HG03432 (cell line): Measurements from ENCODE around the gene FGF7.
"Not testable (repeated sequence)": the region's sequence is repeated elsewhere in the genome, so short reads cannot be mapped to it uniquely, and the experiment has no call there.

ENCODE experiments used
- ATAC-seq: cut with Tn5 transposase; IDR thresholded peaks from one replicate; pipeline ENCODE4 v1.9.1; 2021; ENCODE audit warnings: mild to moderate bottlenecking, moderate library complexity; ENCODE audit not compliant: unreplicated experiment

Gene FGF7

GRCh38 chr15:49423021-49423420 lies at the start of gene FGF7:
Gene FGF7, plus strand, starts transcription at chr15:49423242. Its CDS starts 1,056 bp downstream, at chr15:49424298.
- ATAC-seq, result no peak

- ATAC-seq, result no peak
These were observed 43.0 kb upstream of the FGF7 start for GRCh38 chr15:49379996-49380395.

DNA sequence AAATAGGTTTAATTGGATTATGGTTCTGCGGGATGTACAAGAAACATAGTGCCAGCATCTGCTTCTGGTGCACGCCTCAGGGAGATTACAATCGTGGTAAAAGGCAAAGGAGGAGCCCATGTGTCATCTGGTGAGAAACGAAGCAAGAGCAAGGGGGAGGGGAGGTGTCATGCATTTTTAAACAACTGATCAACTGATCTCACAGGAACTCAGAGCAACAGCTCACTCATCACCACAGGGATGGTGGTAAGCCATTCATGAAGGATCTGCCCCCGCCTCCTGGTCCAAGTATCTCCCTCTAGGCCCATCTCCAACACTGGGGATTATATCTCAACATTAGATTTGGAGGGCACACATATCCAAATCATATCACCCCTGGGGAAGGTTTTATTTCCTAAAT lies 42.1 kb upstream of the FGF7 start:
- no peak for ATAC-seq

DNA sequence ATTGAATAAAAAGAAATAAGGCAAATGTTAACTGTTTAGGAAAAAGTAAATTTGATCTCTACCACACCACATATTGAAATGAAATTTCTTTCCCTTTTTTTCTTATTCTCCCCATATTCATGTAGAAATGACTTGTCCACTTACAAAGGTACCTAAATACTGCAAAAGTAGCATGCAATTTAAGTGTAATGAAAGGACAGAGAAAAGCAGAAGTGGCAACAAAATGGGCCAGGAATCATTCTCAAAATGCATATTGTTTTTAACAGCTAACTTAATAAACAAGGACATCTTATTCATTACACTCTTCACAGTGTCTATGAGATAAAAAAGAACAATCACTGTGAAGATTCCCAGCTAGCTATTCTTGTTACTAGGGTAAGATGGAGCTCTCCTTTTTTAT lies 40.6 kb upstream of the FGF7 start:
- no peak for ATAC-seq

GRCh38 chr15:49383266-49383665 lies 39.8 kb upstream of the FGF7 start:
- no peak for ATAC-seq

- peak; percentile 49 for ATAC-seq
These were observed 35.6 kb upstream of the FGF7 start for GRCh38 chr15:49387471-49387870.

GRCh38 chr15:49402515-49403296 lies 20.3 kb upstream of the FGF7 start:
- ATAC-seq, result not testable (repeated sequence)

- no peak for ATAC-seq
These were observed 16.5 kb upstream of the FGF7 start for GRCh38 chr15:49406352-49407118.

- no peak for ATAC-seq
These were observed 12.4 kb upstream of the FGF7 start for GRCh38 chr15:49410641-49411040.

DNA sequence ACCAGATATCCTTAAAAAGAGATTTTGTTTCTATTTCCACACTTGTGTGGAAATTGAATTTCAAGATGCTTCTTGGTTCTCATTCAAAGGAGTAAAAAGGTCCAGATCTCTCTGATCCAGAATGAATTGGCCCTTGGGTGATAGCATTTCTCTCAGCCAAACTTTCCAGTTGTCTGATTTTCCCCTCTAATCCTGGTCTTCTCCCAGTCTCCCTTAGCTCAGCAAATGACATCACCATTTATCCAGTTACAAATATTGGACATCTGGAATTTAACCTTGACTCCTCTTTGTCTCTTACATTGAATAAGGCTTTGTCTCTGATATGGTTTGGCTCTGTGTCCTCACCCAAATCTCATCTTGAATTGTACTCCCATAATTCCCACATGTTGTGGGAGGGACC lies 10.2 kb upstream of the FGF7 start:
- no peak for ATAC-seq

DNA sequence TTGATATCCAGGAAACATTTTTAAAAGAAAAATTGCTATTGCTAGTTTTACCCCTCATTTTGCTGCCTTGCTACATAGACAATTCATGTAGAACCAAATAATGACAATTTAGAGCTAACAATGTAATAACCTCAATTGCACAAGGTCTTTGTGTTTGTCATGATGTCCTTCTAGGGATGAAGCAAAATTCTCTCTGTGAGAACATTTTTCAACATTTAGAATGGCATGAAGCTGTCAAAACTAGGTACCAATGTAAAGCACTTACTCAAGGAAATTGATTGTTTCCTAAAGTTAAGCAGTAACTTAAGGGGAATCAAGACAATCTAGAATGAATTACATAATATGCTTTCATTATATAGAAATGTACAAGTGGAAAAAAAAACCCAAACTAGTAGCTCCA lies 7.9 kb upstream of the FGF7 start:
- ATAC-seq, result no peak

GRCh38 chr15:49415638-49416037 lies 7.4 kb upstream of the FGF7 start:
- ATAC-seq, result no peak

DNA sequence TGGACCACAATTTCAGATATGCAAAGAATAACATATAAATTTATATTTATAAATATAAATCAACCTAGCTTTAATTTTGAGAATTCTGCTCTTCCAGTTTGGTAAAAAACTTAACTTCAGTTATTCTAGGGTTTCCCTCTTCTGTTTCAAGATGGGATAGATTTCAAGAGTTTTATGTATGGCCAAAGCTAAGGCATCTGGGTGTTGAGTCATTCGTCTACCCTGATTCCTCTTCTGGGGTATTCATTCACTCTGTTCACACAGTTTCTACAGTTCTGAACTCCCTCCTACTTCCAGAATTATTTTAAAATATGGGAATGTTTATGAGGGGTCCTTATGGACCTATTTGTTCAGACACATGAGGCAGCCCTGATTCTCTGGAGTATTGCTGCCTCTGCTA lies 4.2 kb upstream of the FGF7 start:
- ATAC-seq, result no peak

DNA sequence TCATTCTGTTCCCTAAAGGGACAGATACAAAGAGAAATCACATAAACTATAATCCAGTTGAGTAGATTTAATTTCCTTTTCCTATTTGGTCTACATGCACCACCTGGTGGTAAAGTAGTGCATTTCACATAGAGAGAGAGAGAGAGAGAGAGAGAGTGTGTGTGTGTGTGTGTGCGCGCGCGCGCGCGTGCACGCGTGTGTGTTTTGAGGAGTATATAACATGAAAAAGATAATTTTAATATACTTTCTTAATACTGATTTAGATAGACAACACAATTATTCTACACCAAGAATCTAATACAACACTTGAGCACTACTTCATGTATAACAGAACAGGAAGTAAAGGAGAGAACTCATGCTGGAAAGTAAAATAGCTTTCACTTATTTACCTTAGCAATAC lies 1.1 kb upstream of the FGF7 start:
- peak; percentile 55 for ATAC-seq

DNA sequence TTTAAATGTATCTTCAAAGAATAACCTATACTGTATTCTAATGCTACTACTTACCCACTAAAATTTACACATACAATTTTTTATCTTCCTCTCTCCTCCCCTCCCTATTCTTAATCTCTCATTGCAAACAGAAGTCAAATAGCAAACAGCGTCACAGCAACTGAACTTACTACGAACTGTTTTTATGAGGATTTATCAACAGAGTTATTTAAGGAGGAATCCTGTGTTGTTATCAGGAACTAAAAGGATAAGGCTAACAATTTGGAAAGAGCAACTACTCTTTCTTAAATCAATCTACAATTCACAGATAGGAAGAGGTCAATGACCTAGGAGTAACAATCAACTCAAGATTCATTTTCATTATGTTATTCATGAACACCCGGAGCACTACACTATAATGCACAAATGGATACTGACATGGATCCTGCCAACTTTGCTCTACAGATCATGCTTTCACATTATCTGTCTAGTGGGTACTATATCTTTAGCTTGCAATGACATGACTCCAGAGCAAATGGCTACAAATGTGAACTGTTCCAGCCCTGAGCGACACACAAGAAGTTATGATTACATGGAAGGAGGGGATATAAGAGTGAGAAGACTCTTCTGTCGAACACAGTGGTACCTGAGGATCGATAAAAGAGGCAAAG lies 984 bp downstream of the FGF7 start:
- ATAC-seq, result no peak

DNA sequence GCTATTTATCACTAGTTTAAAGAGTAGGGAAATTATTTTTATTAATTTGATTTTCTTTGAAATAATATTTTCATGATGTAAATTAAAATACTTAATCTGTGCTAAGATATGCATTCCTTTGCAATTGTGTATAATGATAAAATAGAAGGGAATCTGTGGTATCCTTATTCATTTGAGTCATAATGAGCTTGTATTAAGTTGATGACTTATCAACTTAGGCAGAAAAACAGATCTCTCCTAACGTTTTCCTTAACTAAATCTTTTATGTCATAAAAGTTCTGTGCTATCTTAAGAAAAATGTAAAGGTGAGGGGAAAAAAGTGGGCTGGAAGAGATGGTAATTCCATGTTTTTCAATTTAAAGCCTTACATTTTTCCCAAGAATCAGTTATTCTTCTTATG lies 1.9 kb downstream of the FGF7 start:
- no peak for ATAC-seq

DNA sequence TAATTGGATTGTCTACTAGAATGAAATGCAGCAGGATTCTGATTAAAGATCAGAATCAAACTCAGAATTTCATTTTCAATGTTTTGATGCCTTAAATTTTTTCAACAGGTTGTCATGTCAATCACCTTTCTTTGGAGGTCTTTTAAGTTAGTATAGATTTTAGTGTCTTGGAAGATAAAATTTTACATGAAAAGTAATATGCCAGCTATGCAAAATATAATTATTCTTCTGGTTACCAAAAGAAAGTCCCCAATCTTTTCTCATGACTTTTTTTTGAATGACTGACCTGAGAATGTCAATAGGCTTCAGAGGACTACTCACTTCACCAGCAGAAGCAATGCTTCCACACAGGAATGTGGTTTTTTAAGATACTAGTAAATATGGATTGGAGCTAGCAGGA lies 4.3 kb downstream of the FGF7 start:
- ATAC-seq, result no peak

GRCh38 chr15:49428409-49429095 lies 5.5 kb downstream of the FGF7 start:
- ATAC-seq, result no peak

DNA sequence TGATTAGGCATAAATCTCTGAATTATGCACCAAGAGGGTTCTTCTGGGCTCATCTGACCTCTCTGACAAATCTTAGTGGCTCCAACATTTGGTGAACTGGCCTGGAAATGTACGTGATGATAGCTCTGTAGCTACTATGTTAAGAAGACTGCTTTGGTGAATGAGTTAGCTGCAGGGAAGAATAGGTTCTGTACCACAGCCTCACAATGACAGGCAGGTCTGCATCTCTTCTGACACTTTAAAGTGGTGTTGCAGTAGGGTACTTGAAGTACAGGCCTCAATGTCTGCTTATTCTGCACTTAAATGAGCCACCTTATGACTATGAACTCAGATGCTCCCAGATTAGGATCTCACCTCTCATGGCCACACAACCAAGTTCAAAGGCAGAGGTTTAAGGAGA lies 7.0 kb downstream of the FGF7 start:
- ATAC-seq, result no peak

GRCh38 chr15:49435174-49435573 lies 12.1 kb downstream of the FGF7 start:
- ATAC-seq, result no peak

GRCh38 chr15:49436751-49437150 lies 13.7 kb downstream of the FGF7 start:
- ATAC-seq, result no peak
